ENCODE measurements around the gene RAB3IL1. TPM values are rescaled to one million over a fixed set of nuclear protein-coding genes. Genes with fewer than 3 reads are reported as not detected.

Gene RAB3IL1
- total RNA-seq, 1 donor from 2014 or later: 1.3 TPM

DNA sequence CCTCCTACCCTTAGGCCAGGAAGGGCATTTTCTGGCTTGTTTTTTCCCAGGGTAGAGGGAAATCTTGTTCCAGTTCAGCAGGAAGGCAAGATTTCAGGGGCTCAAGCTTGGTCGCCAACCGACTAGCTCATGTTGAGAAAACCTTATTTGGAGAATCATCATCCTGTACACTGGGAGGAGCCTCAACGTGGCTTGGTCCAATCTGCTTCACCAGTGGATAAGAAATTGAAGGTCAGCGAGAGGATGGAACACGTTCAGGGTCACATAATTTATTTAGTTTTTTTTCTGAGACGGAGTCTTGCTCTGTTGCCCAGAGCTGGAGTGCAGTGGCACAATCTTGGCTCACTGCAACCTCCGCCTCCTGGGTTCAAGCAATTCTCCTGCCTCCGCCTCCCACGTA, 68.7 kb downstream of the RAB3IL1 start:
- Mint-ChIP-seq H3K36me3 (ENCODE audit: unreplicated experiment) (peaks cover 9% of the 10 kb centered on the region), H3K9me3 (ENCODE audit: unreplicated experiment) (peaks cover 9% of the 10 kb centered on the region), H3K27me3 (ENCODE audit: unreplicated experiment) (peaks cover 2% of the 10 kb centered on the region), H3K27ac (ENCODE audit: unreplicated experiment) (no peak overlapping the region), H3K4me3 (ENCODE audit: unreplicated experiment) (no peak overlapping the region), H3K4me1 (ENCODE audit: low read depth, unreplicated experiment) (peaks cover 3% of the 10 kb centered on the region)
- no peak for DNase-seq
- TF ChIP-seq, protein P1, sequence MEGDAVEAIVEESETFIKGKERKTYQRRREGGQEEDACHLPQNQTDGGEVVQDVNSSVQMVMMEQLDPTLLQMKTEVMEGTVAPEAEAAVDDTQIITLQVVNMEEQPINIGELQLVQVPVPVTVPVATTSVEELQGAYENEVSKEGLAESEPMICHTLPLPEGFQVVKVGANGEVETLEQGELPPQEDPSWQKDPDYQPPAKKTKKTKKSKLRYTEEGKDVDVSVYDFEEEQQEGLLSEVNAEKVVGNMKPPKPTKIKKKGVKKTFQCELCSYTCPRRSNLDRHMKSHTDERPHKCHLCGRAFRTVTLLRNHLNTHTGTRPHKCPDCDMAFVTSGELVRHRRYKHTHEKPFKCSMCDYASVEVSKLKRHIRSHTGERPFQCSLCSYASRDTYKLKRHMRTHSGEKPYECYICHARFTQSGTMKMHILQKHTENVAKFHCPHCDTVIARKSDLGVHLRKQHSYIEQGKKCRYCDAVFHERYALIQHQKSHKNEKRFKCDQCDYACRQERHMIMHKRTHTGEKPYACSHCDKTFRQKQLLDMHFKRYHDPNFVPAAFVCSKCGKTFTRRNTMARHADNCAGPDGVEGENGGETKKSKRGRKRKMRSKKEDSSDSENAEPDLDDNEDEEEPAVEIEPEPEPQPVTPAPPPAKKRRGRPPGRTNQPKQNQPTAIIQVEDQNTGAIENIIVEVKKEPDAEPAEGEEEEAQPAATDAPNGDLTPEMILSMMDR (IDR thresholded peaks at IDR 0.05; ENCODE audit: partially characterized antibody, unreplicated experiment): no peak

DNA sequence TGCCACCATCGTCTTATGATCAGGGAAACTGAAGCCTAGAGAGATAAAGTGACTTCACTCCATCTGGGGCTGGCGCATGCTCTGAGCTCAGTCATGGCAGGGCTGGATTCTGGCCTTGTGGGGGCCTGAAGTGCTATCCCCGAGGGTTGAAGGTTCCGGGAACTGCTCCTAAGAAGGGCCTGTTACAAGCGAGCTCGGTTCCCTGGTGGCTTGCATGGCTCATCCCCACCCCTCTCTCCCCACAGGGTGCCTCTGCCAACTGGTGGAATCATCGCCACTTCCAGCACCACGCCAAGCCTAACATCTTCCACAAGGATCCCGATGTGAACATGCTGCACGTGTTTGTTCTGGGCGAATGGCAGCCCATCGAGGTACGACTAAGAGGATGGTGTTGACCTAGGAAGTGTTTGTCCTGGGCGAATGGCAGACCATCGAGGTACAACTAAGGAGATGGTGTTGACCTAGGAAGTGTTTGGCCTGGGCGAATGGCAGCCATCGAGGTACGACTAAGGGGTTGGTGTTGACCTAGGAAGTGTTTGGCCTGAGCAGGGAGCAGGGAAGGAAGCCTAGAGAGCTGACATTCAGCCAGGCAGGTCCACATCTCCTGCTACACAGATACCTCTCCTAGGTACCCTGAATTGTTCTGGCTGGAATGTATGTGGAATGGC, 69.3 kb downstream of the RAB3IL1 start:
- Mint-ChIP-seq H3K27me3 (ENCODE audit: unreplicated experiment) (peaks cover 2% of the 10 kb centered on the region), H3K36me3 (ENCODE audit: unreplicated experiment) (peaks cover 9% of the 10 kb centered on the region), H3K4me1 (ENCODE audit: low read depth, unreplicated experiment) (peaks cover 3% of the 10 kb centered on the region), H3K27ac (ENCODE audit: unreplicated experiment) (no peak overlapping the region), H3K4me3 (ENCODE audit: unreplicated experiment) (no peak overlapping the region), H3K9me3 (ENCODE audit: unreplicated experiment) (peaks cover 7% of the 10 kb centered on the region)
- no peak for DNase-seq
- TF ChIP-seq, protein P1 (IDR thresholded peaks at IDR 0.05; ENCODE audit: partially characterized antibody, unreplicated experiment): no peak

Small RNAs within 50 kb of the gene (microRNA-seq; reads per million reads assigned to microRNA genes)
- gene MIR6746 (ENCODE audit: unreplicated experiment): 1.4 reads per million, percentile 3 among the genes with 10 or more reads in this experiment

Other genes starting within 250 kb of the RAB3IL1 start
- 9.6 TPM for gene DAGLA, start 237.2 kb downstream of the RAB3IL1 start, total RNA-seq (ENCODE audit: unreplicated experiment)
- gene MYRF, start 164.9 kb downstream of the RAB3IL1 start, total RNA-seq (ENCODE audit: unreplicated experiment): 0.29 TPM
- 82.7 TPM for gene TMEM258, start 125.0 kb downstream of the RAB3IL1 start, total RNA-seq (ENCODE audit: unreplicated experiment)
- 15.2 TPM for gene FEN1, start 124.7 kb downstream of the RAB3IL1 start, total RNA-seq (ENCODE audit: unreplicated experiment)
- 155 TPM for gene FADS1, start 100.6 kb downstream of the RAB3IL1 start, total RNA-seq (ENCODE audit: unreplicated experiment)
- gene FADS2, start 89.3 kb downstream of the RAB3IL1 start, total RNA-seq (ENCODE audit: unreplicated experiment): 701 TPM
- 9.7 TPM for gene FADS3, start 26.0 kb downstream of the RAB3IL1 start, total RNA-seq (ENCODE audit: unreplicated experiment)
- 4.6 TPM for gene BEST1, start 32.8 kb upstream of the RAB3IL1 start, total RNA-seq (ENCODE audit: unreplicated experiment)
- 885 TPM for gene FTH1, start 50.1 kb upstream of the RAB3IL1 start, total RNA-seq (ENCODE audit: unreplicated experiment)
- 48.0 TPM for gene INCENP, start 206.4 kb upstream of the RAB3IL1 start, total RNA-seq (ENCODE audit: unreplicated experiment)

Measured in glutamatergic neuron (in vitro differentiated cells).